NCI-H2029 treated with DMSO at 0.1 percent for 48 hours (cell line): Measurements from ENCODE around the gene KMT2A.
"Not testable (repeated sequence)": the region's sequence is repeated elsewhere in the genome, so short reads cannot be mapped to it uniquely, and the experiment has no call there.

Source experiments
- DNase-seq: peaks from one replicate; lab custom pipeline; 2025; lab: John Stamatoyannopoulos, UW

KMT2A gene

GRCh38 chr11:118533769-118534729 lies 97.8 kb downstream of the KMT2A start:
- no peak for DNase-seq

- DNase-seq, result no peak
Observed at GRCh38 chr11:118535261-118535660, 99.0 kb downstream of the KMT2A start.

- DNase-seq, result no peak
Observed at GRCh38 chr11:118536726-118537125, 100.4 kb downstream of the KMT2A start.

- no peak for DNase-seq
Observed at GRCh38 chr11:118537409-118537980, 101.2 kb downstream of the KMT2A start.

GRCh38 chr11:118544010-118544646 lies 107.8 kb downstream of the KMT2A start:
- no peak for DNase-seq

GRCh38 chr11:118544647-118545010 lies 108.3 kb downstream of the KMT2A start:
- DNase-seq, result no peak

- no peak for DNase-seq
Observed at GRCh38 chr11:118545533-118545932, 109.2 kb downstream of the KMT2A start.

- no peak for DNase-seq
Observed at GRCh38 chr11:118547132-118547531, 110.8 kb downstream of the KMT2A start.

GRCh38 chr11:118552341-118552740 lies 116.0 kb downstream of the KMT2A start:
- DNase-seq, result no peak

- no peak for DNase-seq
Observed at GRCh38 chr11:118560806-118561205, 124.5 kb downstream of the KMT2A start.

GRCh38 chr11:118565051-118565450 lies 128.8 kb downstream of the KMT2A start:
- DNase-seq, result no peak

- no peak for DNase-seq
Observed at GRCh38 chr11:118569670-118570069, 133.4 kb downstream of the KMT2A start.

GRCh38 chr11:118570787-118571186 lies 134.5 kb downstream of the KMT2A start:
- no peak for DNase-seq

- DNase-seq, result not testable (repeated sequence)
Observed at GRCh38 chr11:118571701-118572060, 135.4 kb downstream of the KMT2A start.

GRCh38 chr11:118572061-118572980 lies 136.0 kb downstream of the KMT2A start, which contains the start of gene ARCN1:
TSS of gene ARCN1 (plus strand) at chr11:118572409. CDS start at chr11:118572548, 139 bp downstream.
- peak; percentile 41 for DNase-seq

- no peak for DNase-seq
Observed at GRCh38 chr11:118572981-118573550, 136.8 kb downstream of the KMT2A start.

- DNase-seq, result no peak
Observed at GRCh38 chr11:118574636-118575035, 138.3 kb downstream of the KMT2A start.
